Keratinocyte (primary cell): ENCODE data around the gene VOPP1. TPM values are rescaled to one million over a fixed set of nuclear protein-coding genes. Genes with fewer than 3 reads are reported as not detected.

Source experiments
- DNase-seq: peaks from one replicate; pipeline ENCODE4 v3.0.0-alpha.2; 2011; ENCODE audit warnings: low read depth, missing footprints, low spot score
- FAIRE-seq: peaks from 2 replicates; lab custom pipeline; 2011; peaks lifted over from hg19 to GRCh38; lab: Jason Lieb, UNC
- H2AFZ ChIP-seq: 2 replicates; pipeline ENCODE4 v1.6.0; 2012; ENCODE audit warnings: low read length, control low read depth, inconsistent platforms; ENCODE audit not compliant: control insufficient read depth
- H3K27ac ChIP-seq: 2 replicates; pipeline ENCODE4 v1.5.1; 2011; ENCODE audit warnings: low read length; ENCODE audit not compliant: control insufficient read depth, insufficient read depth
- H3K27me3 ChIP-seq: 3 replicates; pipeline ENCODE4 v1.6.0; 2011; ENCODE audit warnings: low read length; ENCODE audit not compliant: control insufficient read depth, insufficient read depth; ENCODE audit errors: extremely low read depth
- H3K36me3 ChIP-seq, 2 experiments: 2 replicates in 1 of 2; 3 replicates in 1 of 2; pipeline ENCODE4 v1.5.1; 2011; ENCODE audit warnings: low read length in 2 of 2, mild to moderate bottlenecking in 1 of 2; ENCODE audit not compliant: control insufficient read depth in 2 of 2, insufficient read depth in 2 of 2; ENCODE audit errors: extremely low read depth in 1 of 2
- H3K4me1 ChIP-seq: 3 replicates; pipeline ENCODE4 v1.5.1; 2011; ENCODE audit warnings: low read length; ENCODE audit not compliant: control insufficient read depth, insufficient read depth; ENCODE audit errors: extremely low read depth
- H3K4me2 ChIP-seq: 3 replicates; pipeline ENCODE4 v1.6.0; 2011; ENCODE audit warnings: low read depth, low read length; ENCODE audit not compliant: control insufficient read depth, insufficient read depth; ENCODE audit errors: extremely low read depth
- H3K4me3 ChIP-seq, 3 experiments: fragments of 200-600 bp in 1 of 3; sonication (generic) in 1 of 3; 2 replicates in 2 of 3; 3 replicates in 1 of 3; pipeline ENCODE4 v1.5.1; 2011 to 2016; ENCODE audit warnings: low read length in 3 of 3, mild to moderate bottlenecking in 3 of 3, control low read depth in 2 of 3, inconsistent platforms in 1 of 3, low read depth in 1 of 3, mixed read lengths in 1 of 3, mixed run types in 1 of 3, moderate library complexity in 1 of 3; ENCODE audit not compliant: control insufficient read depth in 2 of 3, insufficient read depth in 2 of 3; ENCODE audit errors: extremely low read depth in 1 of 3
- H3K79me2 ChIP-seq: 2 replicates; pipeline ENCODE4 v1.6.0; 2012; ENCODE audit warnings: low read length; ENCODE audit not compliant: control insufficient read depth, insufficient read depth
- H3K9ac ChIP-seq: 3 replicates; pipeline ENCODE4 v1.6.0; 2011; ENCODE audit warnings: low read length; ENCODE audit not compliant: control insufficient read depth, insufficient read depth; ENCODE audit errors: extremely low read depth
- H3K9me1 ChIP-seq: 3 replicates; pipeline ENCODE4 v1.6.0; 2011; ENCODE audit warnings: low read length; ENCODE audit not compliant: control insufficient read depth, insufficient read depth; ENCODE audit errors: extremely low read depth
- H3K9me3 ChIP-seq: 2 replicates; pipeline ENCODE4 v1.5.1; 2012; ENCODE audit warnings: low read depth, low read length; ENCODE audit not compliant: control insufficient read depth
- H4K20me1 ChIP-seq: 3 replicates; pipeline ENCODE4 v1.6.0; 2011; ENCODE audit warnings: low read length; ENCODE audit not compliant: control insufficient read depth, insufficient read depth; ENCODE audit errors: extremely low read depth
- CTCF ChIP-seq, 3 experiments: IDR thresholded peaks in 1 of 3; conservative IDR thresholded peaks in 1 of 3; optimal IDR thresholded peaks in 1 of 3; 2 replicates in 2 of 3; 3 replicates in 1 of 3; pipeline versions ENCODE3 to v1.5.1; 2011; ENCODE audit warnings: low read length in 3 of 3, mild to moderate bottlenecking in 3 of 3, moderate library complexity in 2 of 3, control low read depth in 1 of 3, inconsistent platforms in 1 of 3; ENCODE audit not compliant: insufficient read depth in 2 of 3; ENCODE audit errors: extremely low read depth in 1 of 3
- EZH2 ChIP-seq: IDR thresholded peaks from one replicate; pipeline ENCODE4 v1.6.1; 2012; ENCODE audit warnings: inconsistent platforms, mild to moderate bottlenecking, low read length, moderate library complexity
- dilution Hi-C: fragments of 300-500 bp; cut with MboI; formaldehyde crosslinking; loops from one replicate; pipeline ENCODE4 v1.7.0; 2020; ENCODE audit warnings: low sequenced_read_pairs; ENCODE audit not compliant: extremely low pct_ligation_motif_present
- polyA plus RNA-seq, 5 experiments: library from polyadenylated mRNA; depleted of rRNA in 3 of 5; stranded (reverse) in 3 of 5; stranded (forward) in 1 of 5; unstranded in 1 of 5; fragments of >200 nt; gene quantifications; 1 replicate in 1 of 5; 2 replicates in 3 of 5; 3 replicates in 1 of 5; pipeline versions ENCODE4 v1.2.1 to v1.2.3, GENCODE V29; 2011 to 2012; ENCODE audit warnings: missing spikeins in 2 of 5, low read depth in 1 of 5, low replicate concordance in 1 of 5

VOPP1 gene
- polyA plus RNA-seq, 1 donor (not counting 4 experiments of a cell fraction or from before 2014, with no cell fraction given): 49.2 TPM

GRCh38 chr7:55555160-55555559 lies 17.1 kb downstream of the VOPP1 start:
- TF ChIP-seq CTCF (optimal IDR thresholded peaks at IDR 0.05 in 1 of 3, IDR thresholded peaks at IDR 0.05 in 1 of 3, conservative IDR thresholded peaks at IDR 0.05 in 1 of 3; ENCODE audit: extremely low read depth in 1 of 3, insufficient read depth in 2 of 3, low read length in 3 of 3): no peak
- H3K9me1 ChIP-seq: no peaks in the 10 kb centered on the region
- H3K9me3 ChIP-seq: no peaks in the 10 kb centered on the region
- H4K20me1 ChIP-seq: peaks cover 12% of the 10 kb centered on the region
- no peaks in the 10 kb centered on the region for H3K27me3 ChIP-seq
- FAIRE-seq (no peak), DNase-seq (no peak)
- no peak overlapping the region for H2AFZ ChIP-seq
- H3K4me1 ChIP-seq: peaks cover 23% of the 10 kb centered on the region
- no peak overlapping the region for H3K4me3 ChIP-seq
- no peaks in the 10 kb centered on the region for H3K36me3 ChIP-seq
- no peak overlapping the region for H3K4me2 ChIP-seq
- no peak overlapping the region for H3K27ac ChIP-seq
- H3K79me2 ChIP-seq: peaks cover 91% of the 10 kb centered on the region
- dilution Hi-C loops: no loop called here
- no peak overlapping the region for H3K9ac ChIP-seq

- Histone ChIP-seq H3K9ac (no peak overlapping the region), H3K9me3 (no peaks in the 10 kb centered on the region), H3K27ac (no peak overlapping the region), H2AFZ (no peak overlapping the region), H3K4me3 (no peak overlapping the region), H3K79me2 (peaks cover 91% of the 10 kb centered on the region), H3K27me3 (no peaks in the 10 kb centered on the region), H4K20me1 (peaks cover 9% of the 10 kb centered on the region), H3K9me1 (peaks cover 2% of the 10 kb centered on the region), H3K4me2 (no peak overlapping the region), H3K36me3 (no peaks in the 10 kb centered on the region), H3K4me1 (peaks cover 31% of the 10 kb centered on the region)
- no peak for FAIRE-seq
- TF ChIP-seq EZH2 (no peak), CTCF (optimal IDR thresholded peaks at IDR 0.05 in 1 of 3, IDR thresholded peaks at IDR 0.05 in 1 of 3, conservative IDR thresholded peaks at IDR 0.05 in 1 of 3; ENCODE audit: extremely low read depth in 1 of 3, insufficient read depth in 2 of 3, low read length in 3 of 3) (no peak)
- DNase-seq: no peak
- dilution Hi-C loops: no loop called here
These were observed 18.3 kb downstream of the VOPP1 start for GRCh38 chr7:55554038-55554437.
